Tibial nerve (tissue), 4 donors: Measurements from ENCODE around the gene IL15.
"Not testable (repeated sequence)": the region's sequence is repeated elsewhere in the genome, so short reads cannot be mapped to it uniquely, and the experiment has no call there.

Experiments
- CTCF ChIP-seq, 5 experiments: fragments of 200-600 bp in 3 of 5; fragments of 450-650 bp in 2 of 5; sonication (generic) in 3 of 5; IDR thresholded peaks; one replicate each; pipeline ENCODE4 v1.5.1; 2016 to 2019; ENCODE audit warnings: antibody characterized with exemption in 5 of 5, mild to moderate bottlenecking in 3 of 5, moderate library complexity in 2 of 5
- EP300 ChIP-seq, 2 donors: sonication (generic); formaldehyde crosslinking; IDR thresholded peaks; one replicate each; pipeline ENCODE4 v1.6.1; 2017; ENCODE audit warnings: antibody characterized with exemption in 2 of 2, mild to moderate bottlenecking in 1 of 2
- POLR2A ChIP-seq, 2 donors: fragments of 450-650 bp; IDR thresholded peaks; one replicate each; pipeline ENCODE4 v1.6.1; 2017; ENCODE audit warnings: antibody characterized with exemption in 2 of 2, mild to moderate bottlenecking in 2 of 2, moderate library complexity in 2 of 2

GRCh38 chr4:141689726-141690296, 53.4 kb downstream of the IL15 start:
- TF ChIP-seq CTCF, POLR2A, EP300 (IDR thresholded peaks at IDR 0.05): not testable (repeated sequence)
